Measurements from ENCODE around the gene DIPK1B.
A peak's percentile ranks its signal among the peaks of the same experiment; 100 is the strongest.

Gene DIPK1B

DNA sequence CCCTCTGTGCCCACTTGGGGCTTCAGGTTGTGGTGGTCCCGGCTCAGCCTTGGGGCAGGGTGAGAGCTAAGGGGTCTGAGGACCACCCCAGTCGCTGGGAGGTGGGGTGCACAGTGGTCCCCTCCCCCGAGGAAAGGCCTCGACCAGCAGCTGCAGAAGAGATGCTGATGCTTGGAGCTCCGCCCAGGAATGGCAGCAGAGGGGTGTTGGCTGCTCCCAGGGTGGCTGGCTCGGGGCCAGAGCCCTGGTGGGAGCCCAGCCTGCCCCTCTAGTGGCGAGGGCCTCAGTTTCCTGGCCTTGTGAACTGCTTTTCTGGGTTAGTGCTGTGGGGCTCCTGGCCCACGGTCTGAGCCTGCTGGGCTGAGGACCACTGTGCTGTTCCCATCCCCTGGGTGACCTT, 1.2 kb downstream of the DIPK1B start (continued):
- TF ChIP-seq ZNF624 (tag by site-specific recombination; IDR thresholded peaks at IDR 0.05) (no peak), ZNF138 (tag by site-specific recombination; IDR thresholded peaks at IDR 0.05; ENCODE audit: borderline replicate concordance) (no peak), ZNF10 (tag by site-specific recombination; IDR thresholded peaks at IDR 0.05) (0 out of 2 replicates have a peak, but pooled peaks have one; percentile 14), ZNF155 (tag by site-specific recombination; IDR thresholded peaks at IDR 0.05) (no peak), ZNF433 (tag by site-specific recombination; IDR thresholded peaks at IDR 0.05; ENCODE audit: low read depth) (no peak), RBAK (tag by site-specific recombination; IDR thresholded peaks at IDR 0.05) (no peak), ZNF621 (tag by site-specific recombination; IDR thresholded peaks at IDR 0.05) (no peak), ZFHX2 (tag by site-specific recombination; conservative IDR thresholded peaks at IDR 0.05) (no peak), KLF9 (tag by site-specific recombination; IDR thresholded peaks at IDR 0.05; ENCODE audit: low read depth) (no peak), YY2 (tag by site-specific recombination; IDR thresholded peaks at IDR 0.05) (no peak), KLF16 (tag by site-specific recombination; IDR thresholded peaks at IDR 0.05) (no peak), ZNF324 (tag by site-specific recombination; IDR thresholded peaks at IDR 0.05) (no peak), ZNF530 (tag by site-specific recombination; IDR thresholded peaks at IDR 0.05; ENCODE audit: low read depth) (no peak), ZNF660 (tag by site-specific recombination; IDR thresholded peaks at IDR 0.05) (no peak), ZNF626 (tag by site-specific recombination; IDR thresholded peaks at IDR 0.05) (no peak), HOXA7 (CRISPR knock-in tag; IDR thresholded peaks at IDR 0.05; ENCODE audit: borderline replicate concordance) (no peak), ZNF561 (tag by site-specific recombination; IDR thresholded peaks at IDR 0.05; ENCODE audit: borderline replicate concordance) (no peak), ZNF341 (tag by site-specific recombination; IDR thresholded peaks at IDR 0.05; ENCODE audit: low read depth) (peak; percentile 99), ZNF223 (tag by site-specific recombination; IDR thresholded peaks at IDR 0.05) (no peak), GFI1B (tag by site-specific recombination; IDR thresholded peaks at IDR 0.05) (no peak), WT1 (tag by site-specific recombination; IDR thresholded peaks at IDR 0.05) (no peak), ZNF146 (tag by site-specific recombination; IDR thresholded peaks at IDR 0.05) (no peak), ZBTB20 (tag by site-specific recombination; IDR thresholded peaks at IDR 0.05) (peak; percentile 64; the same call in 1 of the 2 replicates), ZNF544 (tag by site-specific recombination; IDR thresholded peaks at IDR 0.05) (no peak)
- TF ChIP-seq, protein P1, sequence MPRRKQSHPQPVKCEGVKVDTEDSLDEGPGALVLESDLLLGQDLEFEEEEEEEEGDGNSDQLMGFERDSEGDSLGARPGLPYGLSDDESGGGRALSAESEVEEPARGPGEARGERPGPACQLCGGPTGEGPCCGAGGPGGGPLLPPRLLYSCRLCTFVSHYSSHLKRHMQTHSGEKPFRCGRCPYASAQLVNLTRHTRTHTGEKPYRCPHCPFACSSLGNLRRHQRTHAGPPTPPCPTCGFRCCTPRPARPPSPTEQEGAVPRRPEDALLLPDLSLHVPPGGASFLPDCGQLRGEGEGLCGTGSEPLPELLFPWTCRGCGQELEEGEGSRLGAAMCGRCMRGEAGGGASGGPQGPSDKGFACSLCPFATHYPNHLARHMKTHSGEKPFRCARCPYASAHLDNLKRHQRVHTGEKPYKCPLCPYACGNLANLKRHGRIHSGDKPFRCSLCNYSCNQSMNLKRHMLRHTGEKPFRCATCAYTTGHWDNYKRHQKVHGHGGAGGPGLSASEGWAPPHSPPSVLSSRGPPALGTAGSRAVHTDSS (tag by site-specific recombination; IDR thresholded peaks at IDR 0.05), result no peak
- TF ChIP-seq, protein P2, sequence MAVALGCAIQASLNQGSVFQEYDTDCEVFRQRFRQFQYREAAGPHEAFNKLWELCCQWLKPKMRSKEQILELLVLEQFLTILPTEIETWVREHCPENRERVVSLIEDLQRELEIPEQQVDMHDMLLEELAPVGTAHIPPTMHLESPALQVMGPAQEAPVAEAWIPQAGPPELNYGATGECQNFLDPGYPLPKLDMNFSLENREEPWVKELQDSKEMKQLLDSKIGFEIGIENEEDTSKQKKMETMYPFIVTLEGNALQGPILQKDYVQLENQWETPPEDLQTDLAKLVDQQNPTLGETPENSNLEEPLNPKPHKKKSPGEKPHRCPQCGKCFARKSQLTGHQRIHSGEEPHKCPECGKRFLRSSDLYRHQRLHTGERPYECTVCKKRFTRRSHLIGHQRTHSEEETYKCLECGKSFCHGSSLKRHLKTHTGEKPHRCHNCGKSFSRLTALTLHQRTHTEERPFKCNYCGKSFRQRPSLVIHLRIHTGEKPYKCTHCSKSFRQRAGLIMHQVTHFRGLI (tag by site-specific recombination; IDR thresholded peaks at IDR 0.05), result peak; percentile 63; the same call in 1 of the 2 replicates
- TF ChIP-seq, protein P3, sequence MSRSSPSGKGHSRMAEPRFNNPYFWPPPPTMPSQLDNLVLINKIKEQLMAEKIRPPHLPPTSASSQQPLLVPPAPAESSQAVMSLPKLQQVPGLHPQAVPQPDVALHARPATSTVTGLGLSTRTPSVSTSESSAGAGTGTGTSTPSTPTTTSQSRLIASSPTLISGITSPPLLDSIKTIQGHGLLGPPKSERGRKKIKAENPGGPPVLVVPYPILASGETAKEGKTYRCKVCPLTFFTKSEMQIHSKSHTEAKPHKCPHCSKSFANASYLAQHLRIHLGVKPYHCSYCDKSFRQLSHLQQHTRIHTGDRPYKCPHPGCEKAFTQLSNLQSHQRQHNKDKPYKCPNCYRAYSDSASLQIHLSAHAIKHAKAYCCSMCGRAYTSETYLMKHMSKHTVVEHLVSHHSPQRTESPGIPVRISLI (tag by site-specific recombination; IDR thresholded peaks at IDR 0.05), result no peak
- TF ChIP-seq, protein P4, sequence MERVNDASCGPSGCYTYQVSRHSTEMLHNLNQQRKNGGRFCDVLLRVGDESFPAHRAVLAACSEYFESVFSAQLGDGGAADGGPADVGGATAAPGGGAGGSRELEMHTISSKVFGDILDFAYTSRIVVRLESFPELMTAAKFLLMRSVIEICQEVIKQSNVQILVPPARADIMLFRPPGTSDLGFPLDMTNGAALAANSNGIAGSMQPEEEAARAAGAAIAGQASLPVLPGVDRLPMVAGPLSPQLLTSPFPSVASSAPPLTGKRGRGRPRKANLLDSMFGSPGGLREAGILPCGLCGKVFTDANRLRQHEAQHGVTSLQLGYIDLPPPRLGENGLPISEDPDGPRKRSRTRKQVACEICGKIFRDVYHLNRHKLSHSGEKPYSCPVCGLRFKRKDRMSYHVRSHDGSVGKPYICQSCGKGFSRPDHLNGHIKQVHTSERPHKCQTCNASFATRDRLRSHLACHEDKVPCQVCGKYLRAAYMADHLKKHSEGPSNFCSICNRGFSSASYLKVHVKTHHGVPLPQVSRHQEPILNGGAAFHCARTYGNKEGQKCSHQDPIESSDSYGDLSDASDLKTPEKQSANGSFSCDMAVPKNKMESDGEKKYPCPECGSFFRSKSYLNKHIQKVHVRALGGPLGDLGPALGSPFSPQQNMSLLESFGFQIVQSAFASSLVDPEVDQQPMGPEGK (tag by site-specific recombination; IDR thresholded peaks at IDR 0.05), result peak; percentile 56
- TF ChIP-seq, protein P5, sequence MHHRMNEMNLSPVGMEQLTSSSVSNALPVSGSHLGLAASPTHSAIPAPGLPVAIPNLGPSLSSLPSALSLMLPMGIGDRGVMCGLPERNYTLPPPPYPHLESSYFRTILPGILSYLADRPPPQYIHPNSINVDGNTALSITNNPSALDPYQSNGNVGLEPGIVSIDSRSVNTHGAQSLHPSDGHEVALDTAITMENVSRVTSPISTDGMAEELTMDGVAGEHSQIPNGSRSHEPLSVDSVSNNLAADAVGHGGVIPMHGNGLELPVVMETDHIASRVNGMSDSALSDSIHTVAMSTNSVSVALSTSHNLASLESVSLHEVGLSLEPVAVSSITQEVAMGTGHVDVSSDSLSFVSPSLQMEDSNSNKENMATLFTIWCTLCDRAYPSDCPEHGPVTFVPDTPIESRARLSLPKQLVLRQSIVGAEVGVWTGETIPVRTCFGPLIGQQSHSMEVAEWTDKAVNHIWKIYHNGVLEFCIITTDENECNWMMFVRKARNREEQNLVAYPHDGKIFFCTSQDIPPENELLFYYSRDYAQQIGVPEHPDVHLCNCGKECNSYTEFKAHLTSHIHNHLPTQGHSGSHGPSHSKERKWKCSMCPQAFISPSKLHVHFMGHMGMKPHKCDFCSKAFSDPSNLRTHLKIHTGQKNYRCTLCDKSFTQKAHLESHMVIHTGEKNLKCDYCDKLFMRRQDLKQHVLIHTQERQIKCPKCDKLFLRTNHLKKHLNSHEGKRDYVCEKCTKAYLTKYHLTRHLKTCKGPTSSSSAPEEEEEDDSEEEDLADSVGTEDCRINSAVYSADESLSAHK (tag by site-specific recombination; IDR thresholded peaks at IDR 0.05), result no peak
- TF ChIP-seq, protein P6, sequence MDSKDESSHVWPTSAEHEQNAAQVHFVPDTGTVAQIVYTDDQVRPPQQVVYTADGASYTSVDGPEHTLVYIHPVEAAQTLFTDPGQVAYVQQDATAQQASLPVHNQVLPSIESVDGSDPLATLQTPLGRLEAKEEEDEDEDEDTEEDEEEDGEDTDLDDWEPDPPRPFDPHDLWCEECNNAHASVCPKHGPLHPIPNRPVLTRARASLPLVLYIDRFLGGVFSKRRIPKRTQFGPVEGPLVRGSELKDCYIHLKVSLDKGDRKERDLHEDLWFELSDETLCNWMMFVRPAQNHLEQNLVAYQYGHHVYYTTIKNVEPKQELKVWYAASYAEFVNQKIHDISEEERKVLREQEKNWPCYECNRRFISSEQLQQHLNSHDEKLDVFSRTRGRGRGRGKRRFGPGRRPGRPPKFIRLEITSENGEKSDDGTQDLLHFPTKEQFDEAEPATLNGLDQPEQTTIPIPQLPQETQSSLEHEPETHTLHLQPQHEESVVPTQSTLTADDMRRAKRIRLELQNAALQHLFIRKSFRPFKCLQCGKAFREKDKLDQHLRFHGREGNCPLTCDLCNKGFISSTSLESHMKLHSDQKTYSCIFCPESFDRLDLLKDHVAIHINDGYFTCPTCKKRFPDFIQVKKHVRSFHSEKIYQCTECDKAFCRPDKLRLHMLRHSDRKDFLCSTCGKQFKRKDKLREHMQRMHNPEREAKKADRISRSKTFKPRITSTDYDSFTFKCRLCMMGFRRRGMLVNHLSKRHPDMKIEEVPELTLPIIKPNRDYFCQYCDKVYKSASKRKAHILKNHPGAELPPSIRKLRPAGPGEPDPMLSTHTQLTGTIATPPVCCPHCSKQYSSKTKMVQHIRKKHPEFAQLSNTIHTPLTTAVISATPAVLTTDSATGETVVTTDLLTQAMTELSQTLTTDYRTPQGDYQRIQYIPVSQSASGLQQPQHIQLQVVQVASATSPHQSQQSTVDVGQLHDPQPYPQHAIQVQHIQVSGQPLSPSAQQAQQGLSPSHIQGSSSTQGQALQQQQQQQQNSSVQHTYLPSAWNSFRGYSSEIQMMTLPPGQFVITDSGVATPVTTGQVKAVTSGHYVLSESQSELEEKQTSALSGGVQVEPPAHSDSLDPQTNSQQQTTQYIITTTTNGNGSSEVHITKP (tag by site-specific recombination; IDR thresholded peaks at IDR 0.05), result peak; percentile 57

Data from HEK293 (cell line).